IMR-90 (cell line): Measurements from ENCODE around the gene ZC3H15.

Experiments
- CEBPB ChIP-seq: IDR thresholded peaks from 2 replicates; pipeline ENCODE4 v1.6.1; 2012; ENCODE audit warnings: low read depth, low read length, improper control_type of control experiment
- CTCF ChIP-seq: conservative IDR thresholded peaks from 2 replicates; pipeline ENCODE4 v1.5.1; 2012; ENCODE audit warnings: mild to moderate bottlenecking, low read depth, low read length, improper control_type of control experiment
- FOS ChIP-seq: fragments of 150-350 bp; IDR thresholded peaks from 2 replicates; pipeline ENCODE4 v1.6.1; 2016; ENCODE audit warnings: low read depth, low read length
- MXI1 ChIP-seq: IDR thresholded peaks from 2 replicates; pipeline ENCODE4 v1.6.1; 2012; ENCODE audit warnings: low read depth, mild to moderate bottlenecking, low read length, moderate library complexity, borderline replicate concordance
- POLR2A ChIP-seq: IDR thresholded peaks from 2 replicates; pipeline ENCODE4 v1.6.1; 2012; ENCODE audit warnings: mild to moderate bottlenecking, low read depth, low read length
- SMC3 ChIP-seq: fragments of 150-350 bp; IDR thresholded peaks from 2 replicates; pipeline ENCODE4 v1.6.1; 2016; ENCODE audit warnings: low read depth, mild to moderate bottlenecking, antibody characterized with exemption, low read length, moderate library complexity
- USF2 ChIP-seq: fragments of 150-350 bp; IDR thresholded peaks from 2 replicates; pipeline ENCODE4 v1.6.1; 2017; ENCODE audit warnings: mild to moderate bottlenecking, antibody characterized with exemption, low read length, low read depth

GRCh38 chr2:186496401-186496800, 10.3 kb downstream of the ZC3H15 start:
- TF ChIP-seq CTCF (no peak), USF2 (no peak), SMC3 (no peak), CEBPB (no peak), POLR2A (no peak), MXI1 (no peak), FOS (no peak)
